HG03097 (cell line): ENCODE data around the gene FAP.

Experiments used
- ATAC-seq: cut with Tn5 transposase; IDR thresholded peaks from one replicate; pipeline ENCODE4 v1.9.1; 2021; ENCODE audit not compliant: unreplicated experiment, low FRiP score

The FAP gene

DNA sequence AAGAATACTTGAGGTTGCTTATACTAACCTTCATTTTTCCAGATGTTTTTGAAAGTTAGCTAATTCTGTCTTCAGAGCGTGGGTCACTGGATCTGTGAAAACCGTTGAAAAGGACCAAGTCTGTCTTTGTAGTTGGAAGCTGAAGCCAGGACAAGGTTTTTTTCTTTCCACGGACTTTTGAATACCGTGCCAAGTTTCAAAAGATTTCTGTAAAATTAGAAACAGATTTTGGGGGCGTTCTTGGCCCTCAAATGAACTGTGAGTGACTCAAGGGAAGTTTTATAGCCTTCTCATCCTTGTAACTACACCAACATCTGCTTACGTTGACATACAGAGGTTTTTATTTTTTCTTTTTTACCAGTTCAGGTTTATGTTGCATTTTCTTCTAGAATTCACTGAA lies at the start of gene FAP:
TSS of gene FAP (minus strand) at position 152 of the 400 bp plus-strand sequence. CDS start at position 34, 118 bp downstream.
- no peak for ATAC-seq

- no peak for ATAC-seq
These were observed 48.5 kb upstream of the FAP start for GRCh38 chr2:162291748-162292147.

DNA sequence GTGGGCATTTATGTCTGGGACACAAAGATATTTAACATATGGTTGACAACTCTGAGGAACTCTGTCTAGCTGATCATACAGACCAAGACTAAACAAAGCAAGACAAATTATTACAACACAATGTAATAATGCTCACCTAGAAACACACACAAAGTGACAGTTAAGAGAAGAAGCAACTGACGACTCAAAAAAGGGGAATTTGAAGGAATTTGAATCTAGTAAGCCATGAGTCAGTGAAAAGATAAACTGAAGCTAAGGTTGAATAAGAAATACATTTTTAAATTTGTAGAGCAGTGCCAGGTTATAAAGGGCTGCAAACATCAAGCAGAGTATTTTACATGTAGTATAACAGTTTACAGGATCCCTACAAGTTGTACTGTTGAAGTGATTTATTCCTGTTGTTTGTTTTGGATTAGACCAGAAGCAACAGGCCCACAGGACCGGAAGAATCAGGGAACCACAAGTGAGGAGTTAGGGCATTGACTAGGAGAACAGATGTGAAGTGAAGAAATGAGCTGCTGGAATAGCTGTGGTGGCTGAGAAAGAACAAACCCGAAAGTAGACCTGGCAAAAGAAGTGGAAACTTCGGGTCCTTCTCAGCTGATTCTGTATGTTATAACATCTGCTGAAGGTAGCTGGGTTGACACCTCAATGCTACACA lies 39.6 kb upstream of the FAP start:
- ATAC-seq, result no peak

GRCh38 chr2:162280654-162281053 lies 37.4 kb upstream of the FAP start:
- no peak for ATAC-seq

DNA sequence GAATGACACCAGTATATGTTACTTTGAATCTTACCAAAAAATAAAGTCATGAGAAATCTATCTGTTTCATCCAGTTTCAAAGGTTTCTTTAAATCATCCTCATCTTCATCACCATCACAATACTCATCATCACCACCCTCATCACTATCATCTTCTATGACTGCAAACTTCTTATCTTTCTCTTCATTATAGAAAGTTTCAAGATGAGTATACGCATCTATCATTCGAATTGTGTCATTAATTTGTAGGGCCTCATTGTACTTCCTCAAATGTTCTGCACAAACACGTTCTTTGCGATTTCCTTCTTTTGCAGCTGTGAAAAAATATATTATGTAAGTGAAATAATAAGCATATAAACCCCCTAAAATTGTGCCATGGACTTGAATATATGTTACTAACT lies 34.1 kb upstream of the FAP start:
- ATAC-seq, result no peak

DNA sequence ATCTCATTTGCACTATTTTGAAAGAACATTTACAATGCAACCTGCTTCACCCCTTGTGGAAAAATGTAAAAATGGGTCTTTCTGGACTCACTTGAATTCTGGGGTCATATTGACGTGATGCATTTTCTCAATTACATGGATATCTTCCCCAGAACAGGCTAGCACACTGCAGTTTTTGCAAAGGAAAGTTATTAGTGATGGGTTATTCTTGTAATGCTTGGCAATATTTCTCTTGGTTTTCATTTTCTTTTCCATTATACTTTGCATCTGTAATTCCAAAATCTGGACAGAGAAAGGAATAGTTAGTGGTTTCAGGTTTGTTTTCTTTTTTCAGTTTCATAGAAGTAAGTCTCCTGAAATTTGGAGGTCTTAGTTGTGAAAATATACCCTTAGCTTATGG lies 24.8 kb upstream of the FAP start:
- no peak for ATAC-seq

- ATAC-seq, result no peak
These were observed 24.3 kb upstream of the FAP start for GRCh38 chr2:162267496-162267895.

DNA sequence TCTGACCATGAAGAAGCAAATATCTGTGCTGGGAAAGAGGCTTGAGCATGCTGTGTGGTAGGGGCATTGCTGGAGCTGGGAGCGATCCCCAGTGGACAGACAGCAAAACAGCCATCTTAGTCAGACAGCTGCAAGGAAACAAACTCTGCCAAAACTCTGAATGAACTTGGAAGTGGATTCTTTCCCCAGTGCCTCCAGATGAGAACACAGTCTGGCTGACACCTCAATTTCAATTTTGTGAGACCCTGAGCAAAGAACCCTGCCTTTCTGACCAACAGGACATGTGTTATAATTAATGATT lies 23.2 kb upstream of the FAP start:
- no peak for ATAC-seq

GRCh38 chr2:162265666-162266459 lies 22.6 kb upstream of the FAP start:
- no peak for ATAC-seq

- no peak for ATAC-seq
These were observed 18.0 kb upstream of the FAP start for GRCh38 chr2:162261032-162261945.

DNA sequence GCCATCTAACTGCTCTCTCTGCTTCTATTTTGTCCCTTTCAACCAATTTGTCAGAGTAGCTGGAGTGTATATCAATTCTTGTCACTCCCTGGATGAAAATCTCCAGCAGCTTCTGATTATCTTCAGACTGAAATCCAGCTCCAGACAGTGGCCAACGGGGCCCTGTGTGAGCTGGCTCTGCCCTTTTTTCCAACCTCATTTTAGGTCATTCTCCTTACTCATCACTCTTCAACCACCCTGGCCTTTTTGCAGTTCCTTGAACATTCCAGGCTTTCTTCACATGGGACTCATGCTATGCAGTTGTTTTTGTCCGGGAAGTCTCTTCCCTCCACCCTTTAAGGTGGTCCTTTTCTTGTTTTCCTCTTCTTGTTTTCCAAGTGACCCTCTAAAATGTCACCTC lies 15.4 kb upstream of the FAP start:
- no peak for ATAC-seq

GRCh38 chr2:162258169-162258568 lies 14.9 kb upstream of the FAP start:
- ATAC-seq, result no peak

DNA sequence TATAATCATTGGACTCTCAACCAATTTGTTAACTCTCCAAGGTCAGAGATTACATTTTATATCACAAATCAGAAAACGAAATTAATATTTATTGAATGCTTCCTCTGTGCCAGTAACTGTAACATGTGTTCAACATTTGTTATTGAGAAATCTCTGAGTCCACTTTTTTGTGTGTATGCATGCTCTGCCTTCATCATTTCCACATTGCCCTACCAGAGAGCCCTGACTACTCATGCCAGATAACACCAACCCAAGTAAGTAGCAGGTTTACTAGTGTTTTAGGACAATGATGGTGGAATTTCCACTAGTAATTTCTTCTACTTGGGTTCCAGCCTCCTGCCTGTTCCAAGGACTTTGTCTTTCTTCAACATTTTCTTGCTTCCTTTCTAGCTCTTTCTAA lies 14.2 kb upstream of the FAP start:
- ATAC-seq, result no peak

DNA sequence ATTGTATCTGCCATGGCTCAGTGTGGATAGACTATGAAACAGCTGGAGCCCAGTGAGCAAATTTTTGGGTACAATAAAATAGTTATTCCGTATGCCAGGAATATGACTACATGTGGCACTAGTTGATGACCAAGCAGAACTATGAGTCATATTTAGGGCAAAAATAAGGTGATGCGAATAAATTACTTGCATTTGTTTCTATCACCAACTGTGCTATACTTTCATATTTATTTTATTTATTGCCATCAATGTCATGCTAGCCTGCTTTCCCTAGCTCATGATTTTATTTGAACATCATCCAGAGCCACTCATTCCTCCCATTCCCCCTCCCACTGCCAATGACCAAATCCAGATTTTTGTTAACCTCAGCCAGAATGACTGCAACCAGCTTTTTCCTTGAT lies 13.3 kb upstream of the FAP start:
- ATAC-seq, result no peak

- no peak for ATAC-seq
These were observed 11.1 kb upstream of the FAP start for GRCh38 chr2:162254236-162254871.

GRCh38 chr2:162253435-162253834 lies 10.2 kb upstream of the FAP start:
- no peak for ATAC-seq

DNA sequence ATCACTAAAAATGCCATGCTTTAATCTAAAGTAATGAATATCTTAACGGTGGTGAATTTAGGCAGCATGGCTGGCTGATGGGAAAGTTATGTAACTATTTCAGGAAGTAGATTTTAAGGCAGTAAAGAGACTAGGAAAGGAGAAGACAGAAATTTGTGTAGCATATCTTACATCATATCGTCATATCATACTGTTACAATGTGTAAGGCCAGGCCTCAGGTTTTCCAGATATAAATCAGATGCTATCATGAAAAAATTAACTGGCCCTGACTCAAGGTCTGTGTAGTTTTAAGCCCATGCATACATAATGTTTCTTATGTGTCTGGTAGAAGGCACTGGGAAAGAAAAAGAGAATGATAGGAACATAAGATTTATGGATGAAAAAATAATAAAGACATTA lies 8.9 kb upstream of the FAP start:
- ATAC-seq, result no peak

DNA sequence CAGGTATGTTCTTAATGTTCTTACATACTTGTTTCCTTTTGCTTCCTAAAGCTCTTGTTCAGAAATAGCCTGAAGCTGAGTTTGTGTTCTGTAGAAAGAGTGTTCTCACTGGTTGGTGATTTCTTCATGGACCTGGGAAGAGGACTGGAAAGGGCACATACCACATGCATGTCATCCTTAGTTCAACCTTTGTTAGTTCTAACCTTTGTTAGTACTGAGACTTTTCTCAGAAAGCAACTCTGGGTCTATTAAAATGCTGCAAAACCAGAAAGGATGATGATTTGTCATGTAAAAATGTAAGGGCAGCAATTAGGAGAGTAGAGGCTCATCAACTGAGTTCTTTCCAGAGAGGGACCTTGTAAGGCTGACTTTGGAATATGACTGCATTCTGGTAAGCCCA lies 2.5 kb upstream of the FAP start:
- no peak for ATAC-seq

DNA sequence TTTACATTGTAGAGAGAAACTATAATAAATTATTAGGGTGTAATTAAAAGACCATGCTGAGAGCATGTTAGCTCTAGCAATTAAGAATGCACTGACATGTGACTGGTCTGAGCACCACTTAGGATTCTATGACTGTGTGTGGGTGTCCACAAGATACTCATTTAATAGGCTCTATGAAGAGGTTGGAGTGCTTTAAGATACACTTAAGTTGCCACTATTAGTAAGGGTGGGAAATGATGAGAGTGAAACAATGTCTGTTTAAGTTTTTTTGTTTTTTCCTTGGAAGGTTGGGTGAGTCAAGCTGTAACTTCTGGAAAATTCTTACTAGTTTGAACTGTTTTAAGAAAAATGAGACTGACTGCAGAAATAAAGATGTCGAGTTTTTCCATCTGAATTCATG lies 1.8 kb upstream of the FAP start:
- ATAC-seq, result no peak

DNA sequence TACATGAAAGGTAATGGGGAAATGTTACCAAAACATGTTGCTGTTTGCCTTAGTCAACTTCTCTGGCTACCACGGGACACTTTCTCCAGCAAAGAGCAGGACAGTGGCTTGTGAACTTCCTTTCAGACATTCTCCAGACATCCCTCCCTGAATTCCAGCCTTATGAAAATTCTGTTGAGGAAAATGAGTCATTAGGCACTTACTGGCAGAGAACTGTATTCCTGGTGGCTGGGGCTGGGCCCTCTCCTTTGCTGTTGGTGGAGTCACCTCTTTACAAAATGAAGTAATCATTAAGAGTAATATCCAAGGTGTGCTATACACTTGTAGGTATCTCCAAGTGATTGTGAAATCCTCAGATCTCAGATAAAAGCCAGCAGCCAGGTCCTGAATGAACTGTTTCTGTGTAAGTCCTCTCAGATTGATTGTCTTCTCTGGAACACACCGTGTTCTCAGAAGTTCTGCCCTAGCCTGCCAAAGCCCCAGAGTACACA lies 1.3 kb upstream of the FAP start:
- ATAC-seq, result no peak

- ATAC-seq, result no peak
These were observed 470 bp upstream of the FAP start for GRCh38 chr2:162243715-162244114.
